H9 (cell line): ENCODE measurements around the gene TECPR2. TPM values are rescaled to one million over a fixed set of nuclear protein-coding genes. Genes with fewer than 3 reads are reported as not detected.

Experiments
- DNase-seq: peaks from one replicate; pipeline ENCODE4 v3.0.0-alpha.2; 2017
- H2AFZ ChIP-seq: one replicate; pipeline ENCODE4 v1.6.1; 2013; ENCODE audit warnings: mild to moderate bottlenecking, low read length, control low read depth, moderate library complexity
- H2AK5ac ChIP-seq: 2 replicates; pipeline ENCODE4 v1.6.1; 2013; ENCODE audit warnings: low read length, control low read depth, mixed read lengths; ENCODE audit not compliant: insufficient read length
- H2BK120ac ChIP-seq: one replicate; pipeline ENCODE4 v1.6.1; 2013; ENCODE audit warnings: low read depth, mild to moderate bottlenecking, low read length, control low read depth, inconsistent platforms; ENCODE audit not compliant: poor library complexity, severe bottlenecking
- H2BK12ac ChIP-seq: 2 replicates; pipeline ENCODE4 v1.6.1; 2013; ENCODE audit warnings: low read length, control low read depth, mixed read lengths, low read depth; ENCODE audit not compliant: insufficient read length
- H2BK15ac ChIP-seq: 2 replicates; pipeline ENCODE4 v1.6.1; 2013; ENCODE audit warnings: low read depth, low read length, control low read depth
- H2BK20ac ChIP-seq: one replicate; pipeline ENCODE4 v1.6.1; 2013; ENCODE audit warnings: low read depth, mild to moderate bottlenecking, low read length, control low read depth, inconsistent platforms; ENCODE audit not compliant: poor library complexity, severe bottlenecking
- H2BK5ac ChIP-seq: 2 replicates; pipeline ENCODE4 v1.6.1; 2013; ENCODE audit warnings: low read length, control low read depth, mixed read lengths; ENCODE audit not compliant: insufficient read length
- H3K14ac ChIP-seq: 2 replicates; pipeline ENCODE4 v1.6.1; 2013; ENCODE audit warnings: low read length, control low read depth; ENCODE audit not compliant: insufficient read depth
- H3K18ac ChIP-seq: 2 replicates; pipeline ENCODE4 v1.6.1; 2013; ENCODE audit warnings: low read depth, mild to moderate bottlenecking, mixed read lengths, low read length, control low read depth; ENCODE audit not compliant: insufficient read length
- H3K23ac ChIP-seq: 2 replicates; pipeline ENCODE4 v1.6.1; 2013; ENCODE audit warnings: low read length, control low read depth, mixed read lengths, low read depth; ENCODE audit not compliant: insufficient read length
- H3K23me2 ChIP-seq: 2 replicates; pipeline ENCODE4 v1.6.1; 2013; ENCODE audit warnings: low read depth, mild to moderate bottlenecking, mixed read lengths, low read length, control low read depth; ENCODE audit not compliant: insufficient read length, poor library complexity, severe bottlenecking
- H3K27ac ChIP-seq: 2 replicates; pipeline ENCODE4 v1.5.1; 2013; ENCODE audit warnings: low read length, control low read depth, mixed read lengths, low read depth; ENCODE audit not compliant: insufficient read length
- H3K27me3 ChIP-seq: 2 replicates; pipeline ENCODE4 v1.6.1; 2013; ENCODE audit warnings: low read length, control low read depth, inconsistent platforms; ENCODE audit not compliant: insufficient read depth
- H3K4ac ChIP-seq: 2 replicates; pipeline ENCODE4 v1.6.1; 2013; ENCODE audit warnings: low read depth, mild to moderate bottlenecking, control low read depth, inconsistent platforms, low read length, moderate library complexity
- H3K4me1 ChIP-seq: 2 replicates; pipeline ENCODE4 v1.6.1; 2013; ENCODE audit warnings: low read length, control low read depth, inconsistent platforms; ENCODE audit not compliant: insufficient read depth
- H3K4me2 ChIP-seq: 2 replicates; pipeline ENCODE4 v1.6.1; 2013; ENCODE audit warnings: low read length, control low read depth, mixed read lengths; ENCODE audit not compliant: insufficient read length, insufficient read depth
- H3K56ac ChIP-seq: 2 replicates; pipeline ENCODE4 v1.6.1; 2013; ENCODE audit warnings: low read depth, mild to moderate bottlenecking, mixed read lengths, low read length, control low read depth; ENCODE audit not compliant: insufficient read length
- H3K79me1 ChIP-seq: 2 replicates; pipeline ENCODE4 v1.6.1; 2013; ENCODE audit warnings: low read depth, mild to moderate bottlenecking, moderate library complexity, low read length, control low read depth, inconsistent platforms; ENCODE audit not compliant: insufficient read depth, poor library complexity, severe bottlenecking
- H3K79me2 ChIP-seq: 2 replicates; pipeline ENCODE4 v1.6.1; 2013; ENCODE audit warnings: low read length, control low read depth, inconsistent platforms; ENCODE audit not compliant: insufficient read depth
- H3K9ac ChIP-seq: 2 replicates; pipeline ENCODE4 v1.6.1; 2013; ENCODE audit warnings: low read length, control low read depth, mixed read lengths; ENCODE audit not compliant: insufficient read length; ENCODE audit errors: extremely low read depth
- H3K9me3 ChIP-seq: one replicate; pipeline ENCODE4 v1.6.1; 2013; ENCODE audit warnings: low read depth, low read length, inconsistent platforms; ENCODE audit not compliant: control insufficient read depth
- H3T11ph ChIP-seq: one replicate; pipeline ENCODE4 v1.6.1; 2013; ENCODE audit warnings: mild to moderate bottlenecking, low read length, control low read depth, inconsistent platforms
- H4K20me1 ChIP-seq: one replicate; pipeline ENCODE4 v1.6.1; 2013; ENCODE audit not compliant: control insufficient read depth, insufficient read length, insufficient read depth
- H4K5ac ChIP-seq: 2 replicates; pipeline ENCODE4 v1.6.1; 2013; ENCODE audit warnings: low read depth, mild to moderate bottlenecking, mixed read lengths, low read length, control low read depth; ENCODE audit not compliant: insufficient read length
- H4K8ac ChIP-seq: replicated peaks from 2 replicates; pipeline ENCODE4 v1.6.1; 2013; ENCODE audit warnings: low read length, control low read depth, mixed read lengths, low read depth; ENCODE audit not compliant: insufficient read length
- H4K91ac ChIP-seq: 2 replicates; pipeline ENCODE4 v1.6.1; 2013; ENCODE audit warnings: low read depth, mild to moderate bottlenecking, moderate library complexity, mixed read lengths, low read length, control low read depth; ENCODE audit not compliant: insufficient read length
- H3K27ac Mint-ChIP-seq, 3 experiments: 2 replicates in 2 of 3; 3 replicates in 1 of 3; pipeline ENCODE4 v1.8.0; 2020 to 2021; ENCODE audit warnings: mixed read lengths in 3 of 3, mild to moderate bottlenecking in 1 of 3, moderate library complexity in 1 of 3
- H3K27me3 Mint-ChIP-seq: 2 replicates; pipeline ENCODE4 v1.8.0; 2021; ENCODE audit warnings: low read depth, mild to moderate bottlenecking, moderate library complexity, mixed read lengths
- H3K36me3 Mint-ChIP-seq, 3 experiments: 2 replicates in 2 of 3; 3 replicates in 1 of 3; pipeline ENCODE4 v1.8.0; 2020 to 2021; ENCODE audit warnings: low read depth in 3 of 3, mixed read lengths in 3 of 3; ENCODE audit not compliant: insufficient read depth in 1 of 3
- H3K4me1 Mint-ChIP-seq, 2 experiments: 2 replicates each; pipeline ENCODE4 v1.8.0; 2020; ENCODE audit warnings: mixed read lengths in 2 of 2
- H3K4me3 Mint-ChIP-seq, 2 experiments: 2 replicates in 1 of 2; 3 replicates in 1 of 2; pipeline ENCODE4 v1.8.0; 2020 to 2021; ENCODE audit warnings: mild to moderate bottlenecking in 2 of 2, mixed read lengths in 2 of 2, moderate library complexity in 1 of 2
- H3K9me3 Mint-ChIP-seq, 2 experiments: 2 replicates in 1 of 2; 3 replicates in 1 of 2; pipeline ENCODE4 v1.8.0; 2020; ENCODE audit warnings: mild to moderate bottlenecking in 2 of 2, mixed read lengths in 2 of 2, moderate library complexity in 1 of 2
- CTCF ChIP-seq: fragments of 200-600 bp; sonication (generic); conservative IDR thresholded peaks from 3 replicates; pipeline ENCODE4 v1.8.0; 2021; ENCODE audit warnings: antibody characterized with exemption, mild to moderate bottlenecking
- WGBS: extraction: QIAGEN DNeasy Blood & Tissue Kit; methylation state at CpG from one replicate; pipeline ENCODE4 v1.1.7; 2013; ENCODE audit warnings: missing lambda C conversion rate, low lambda C conversion rate, mixed read lengths; ENCODE audit not compliant: insufficient read length; ENCODE audit errors: extremely low coverage; 5-methylcytosine and 5-hydroxymethylcytosine counted together
- total RNA-seq: library from RNA; stranded (reverse); gene quantifications from 2 replicates; pipeline ENCODE4 v1.2.1, GENCODE V29; 2021

Gene TECPR2
- total RNA-seq, 1 experiment from 2014 or later = 15.4 TPM

GRCh38 chr14:102492531-102492910 lies 129.8 kb downstream of the TECPR2 start:
- H2BK20ac ChIP-seq = no peak overlapping the region
- no peaks in the 10 kb centered on the region for H3K23me2 ChIP-seq
- H4K5ac ChIP-seq = no peak overlapping the region
- no peak for DNase-seq
- H3K9me3 Mint-ChIP-seq = no peaks in the 10 kb centered on the region; a peak in 1 of 5 replicates
- no peak overlapping the region for H2BK5ac ChIP-seq
- no peak overlapping the region for H2BK12ac ChIP-seq
- H3K27me3 ChIP-seq = no peaks in the 10 kb centered on the region
- H3K4me1 Mint-ChIP-seq = no peaks in the 10 kb centered on the region
- no peak for TF ChIP-seq CTCF
- no peaks in the 10 kb centered on the region for H3K36me3 Mint-ChIP-seq
- H3K27ac ChIP-seq = no peak overlapping the region
- no peak overlapping the region for H2BK15ac ChIP-seq
- H3K4me2 ChIP-seq = no peak overlapping the region
- no peaks in the 10 kb centered on the region for H3K79me2 ChIP-seq
- no peak overlapping the region for H4K91ac ChIP-seq
- WGBS = no CpG with 5 or more reads among the region's 17 CpGs
- no peaks in the 10 kb centered on the region for H4K20me1 ChIP-seq
- no peak overlapping the region for H2BK120ac ChIP-seq
- no peak overlapping the region for H3K4ac ChIP-seq
- no peak overlapping the region; the same call in 1 of the 2 replicates for H3K14ac ChIP-seq
- H3K27ac Mint-ChIP-seq = 0 out of 7 replicates have a peak overlapping the region, but pooled peaks of 1 of the 3 experiments have one; percentile 20
- H2AFZ ChIP-seq = no peak overlapping the region
- H3K9me3 ChIP-seq = no peaks in the 10 kb centered on the region
- H3K9ac ChIP-seq = no peak overlapping the region
- H3K18ac ChIP-seq = no peak overlapping the region
- no peak overlapping the region for H4K8ac ChIP-seq
- H3K27me3 Mint-ChIP-seq = no peaks in the 10 kb centered on the region; the same call in 1 of the 2 replicates
- H2AK5ac ChIP-seq = no peak overlapping the region
- H3K23ac ChIP-seq = no peak overlapping the region
- no peaks in the 10 kb centered on the region for H3K79me1 ChIP-seq
- no peaks in the 10 kb centered on the region for H3K4me1 ChIP-seq
- H3K4me3 Mint-ChIP-seq = no peak overlapping the region
- no peak overlapping the region for H3K56ac ChIP-seq
- H3T11ph ChIP-seq = no peak overlapping the region
